SW480 (cell line): ENCODE data around the gene REC114.
"Not testable (repeated sequence)": the region's sequence is repeated elsewhere in the genome, so short reads cannot be mapped to it uniquely, and the experiment has no call there.

Experiments used
- DNase-seq: peaks from one replicate; pipeline ENCODE4 v3.0.0-alpha.2; 2016; ENCODE audit warnings: low spot score

REC114 gene, protein sequence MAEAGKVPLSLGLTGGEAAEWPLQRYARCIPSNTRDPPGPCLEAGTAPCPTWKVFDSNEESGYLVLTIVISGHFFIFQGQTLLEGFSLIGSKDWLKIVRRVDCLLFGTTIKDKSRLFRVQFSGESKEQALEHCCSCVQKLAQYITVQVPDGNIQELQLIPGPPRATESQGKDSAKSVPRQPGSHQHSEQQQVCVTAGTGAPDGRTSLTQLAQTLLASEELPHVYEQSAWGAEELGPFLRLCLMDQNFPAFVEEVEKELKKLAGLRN

DNA sequence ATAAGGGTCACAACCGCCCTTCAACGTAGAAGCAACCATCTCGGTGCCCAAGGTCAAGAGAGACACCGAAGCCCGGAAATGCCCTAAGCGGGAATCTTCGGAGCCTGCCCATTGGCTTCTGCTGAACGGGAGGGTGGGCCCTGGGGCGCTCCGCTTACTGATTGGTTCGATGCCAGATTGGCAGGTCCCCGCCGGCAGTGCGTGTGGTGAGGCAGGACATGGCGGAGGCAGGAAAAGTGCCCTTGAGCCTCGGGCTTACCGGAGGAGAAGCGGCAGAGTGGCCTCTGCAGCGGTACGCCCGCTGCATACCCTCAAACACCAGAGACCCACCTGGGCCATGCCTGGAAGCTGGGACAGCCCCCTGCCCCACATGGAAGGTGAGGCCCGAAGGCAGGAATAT lies at the start of gene REC114:
Gene REC114, plus strand, starts transcription at position 197 of the 400 bp plus-strand sequence. Its CDS starts 22 bp downstream, at position 219.
- DNase-seq: no peak

DNA sequence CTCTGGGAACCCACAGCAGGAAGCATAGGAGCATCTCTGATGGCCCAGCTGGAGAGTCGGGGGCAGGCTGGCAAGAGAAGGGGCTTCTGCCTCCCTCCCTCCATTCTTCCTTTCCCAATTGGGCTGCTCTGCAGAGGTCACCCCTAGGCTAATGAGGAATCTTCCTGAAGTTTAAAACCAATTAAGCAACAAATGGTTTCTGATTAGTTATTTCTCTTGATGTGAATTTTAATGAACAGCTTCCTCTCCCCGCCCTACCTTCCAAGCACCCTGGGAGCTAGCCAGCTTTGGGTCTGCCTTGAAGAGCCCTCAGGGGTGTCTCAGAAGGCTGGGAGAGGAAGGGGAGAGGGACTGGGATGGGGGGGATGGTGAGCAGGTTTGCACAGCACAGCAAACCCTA lies 49.6 kb upstream of the REC114 start:
- DNase-seq: no peak

DNA sequence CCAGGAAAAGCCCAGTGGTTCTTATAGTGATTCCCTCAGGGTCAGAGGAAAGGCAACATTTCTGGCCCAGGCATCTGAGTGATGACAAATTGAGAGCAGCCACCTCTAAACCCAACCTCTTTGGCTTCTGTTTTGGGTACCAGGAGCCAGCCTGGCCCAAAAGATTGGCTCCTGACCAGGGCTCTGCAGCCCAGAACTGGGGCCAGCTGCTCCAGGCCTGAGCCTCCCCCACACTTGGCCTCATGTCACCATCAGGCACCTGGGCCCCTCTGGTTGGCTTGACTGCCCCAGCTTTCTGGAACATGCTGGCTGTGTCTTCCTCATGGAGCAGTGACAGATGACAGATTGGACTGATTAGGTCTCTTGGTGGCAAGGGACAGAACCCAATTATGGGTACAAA lies 48.2 kb upstream of the REC114 start:
- DNase-seq: no peak

DNA sequence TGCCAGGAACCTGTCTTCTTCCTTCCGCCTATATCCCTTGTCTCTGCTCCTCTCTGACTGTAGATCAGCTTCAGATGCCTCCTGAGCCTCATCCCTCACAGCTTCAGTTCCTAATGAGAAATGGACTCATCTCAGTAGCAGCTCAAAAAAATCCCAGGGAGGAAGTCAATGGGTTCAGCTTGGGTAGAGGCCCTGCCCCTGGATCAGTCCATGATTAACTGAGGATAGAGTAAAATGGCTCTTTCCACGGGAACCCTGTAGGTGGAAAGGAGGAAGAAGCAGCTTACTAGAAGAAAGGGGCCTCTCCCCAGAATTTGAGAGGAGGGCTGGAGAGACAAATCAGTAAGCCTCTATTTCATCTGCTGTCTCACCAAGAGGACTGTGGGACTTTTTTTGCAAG lies 47.3 kb upstream of the REC114 start:
- no peak for DNase-seq

DNA sequence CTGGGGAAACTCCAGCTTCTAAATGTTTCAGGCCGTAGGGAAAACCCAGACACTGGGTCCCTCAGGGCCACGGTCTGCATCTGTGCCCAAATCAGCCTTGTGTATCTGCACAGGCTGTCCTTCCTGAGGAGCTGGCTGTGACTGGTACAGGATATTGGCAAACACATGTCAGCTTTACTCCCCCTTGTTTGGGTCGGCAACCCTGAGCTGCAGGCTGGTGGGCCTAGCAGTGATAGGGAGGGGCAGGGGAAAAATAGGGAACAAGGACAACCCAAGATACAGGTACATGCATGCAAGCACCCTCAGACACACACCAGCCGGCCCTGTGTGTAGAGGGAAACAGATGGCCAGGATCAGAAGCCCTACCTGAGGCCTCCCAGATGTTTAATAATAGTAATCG lies 45.5 kb upstream of the REC114 start:
- no peak for DNase-seq

DNA sequence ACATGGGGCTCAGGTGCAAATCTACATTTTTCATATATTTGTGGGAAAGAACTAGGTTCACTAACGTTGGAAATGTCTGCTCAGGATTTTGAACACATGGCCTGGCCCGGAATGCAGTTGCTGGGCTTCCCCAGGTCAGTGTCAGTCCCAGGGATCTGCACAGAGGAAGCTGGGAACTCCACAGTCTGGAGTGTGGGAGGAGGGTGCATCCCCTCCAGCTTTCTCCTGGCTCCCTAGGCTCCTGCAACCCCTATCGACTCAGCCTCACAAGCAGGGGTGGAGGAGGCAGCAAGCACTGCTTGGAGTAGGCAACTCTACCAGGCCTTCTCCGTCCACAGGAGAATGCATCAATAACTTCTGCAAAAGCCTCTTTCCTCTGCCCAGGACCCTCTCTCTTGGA lies 44.1 kb upstream of the REC114 start:
- DNase-seq: no peak

DNA sequence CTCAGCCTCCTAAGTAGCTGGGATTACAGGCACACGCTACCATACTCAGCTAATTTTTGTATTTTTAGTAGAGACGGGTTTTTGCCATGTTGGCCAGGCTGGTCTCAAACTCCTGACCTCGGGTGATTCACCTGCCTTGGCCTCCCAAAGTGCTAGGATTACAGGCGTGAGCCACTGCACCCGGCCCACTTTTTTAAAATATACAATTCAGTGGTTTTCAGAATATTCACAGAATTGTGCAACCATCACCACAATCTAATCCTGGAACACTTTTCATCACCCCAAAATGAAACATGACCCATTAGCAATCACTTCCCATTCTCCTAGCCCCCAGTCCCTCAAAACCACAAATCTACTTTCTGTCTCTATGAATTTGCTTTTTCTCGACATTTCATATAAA lies 42.7 kb upstream of the REC114 start:
- DNase-seq: not testable (repeated sequence)

DNA sequence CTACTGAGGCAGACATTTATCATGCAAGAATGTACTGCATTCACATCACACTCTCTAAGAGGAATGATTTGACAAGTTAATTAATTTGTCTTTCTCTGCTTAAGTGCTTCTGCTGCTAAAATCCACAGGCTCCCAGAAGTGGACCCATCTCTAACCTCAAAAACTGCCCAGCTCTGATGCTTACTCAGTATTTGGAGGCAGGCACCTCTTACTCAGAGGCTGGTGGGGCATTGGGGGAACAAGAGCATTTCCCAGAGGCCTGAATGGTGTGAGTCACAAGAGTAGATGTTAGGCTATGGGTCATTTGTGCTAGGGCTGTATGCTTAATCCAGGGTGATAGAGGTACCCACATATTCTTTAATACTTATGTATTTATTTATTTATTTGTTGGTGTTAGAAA lies 39.8 kb upstream of the REC114 start:
- DNase-seq: no peak

DNA sequence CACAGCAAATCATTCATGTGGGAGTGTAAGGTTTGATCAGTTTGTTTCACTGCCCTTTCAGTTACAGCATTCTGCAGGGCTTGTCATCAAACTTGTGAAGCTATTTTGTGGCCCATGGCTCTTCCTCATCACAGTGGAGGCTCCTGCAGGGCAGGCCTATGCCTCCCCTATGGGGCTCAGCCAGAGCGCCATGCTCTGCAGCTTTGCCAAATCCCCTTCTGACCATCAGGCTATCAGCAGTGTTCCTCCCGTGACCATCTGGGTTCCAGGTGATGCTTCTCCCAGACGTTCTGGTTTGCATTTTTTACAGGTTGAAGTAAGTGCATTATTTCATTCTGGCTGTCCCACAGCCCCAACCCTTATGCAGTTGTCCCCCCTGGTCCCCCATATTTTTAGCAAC lies 28.1 kb upstream of the REC114 start:
- DNase-seq: no peak

DNA sequence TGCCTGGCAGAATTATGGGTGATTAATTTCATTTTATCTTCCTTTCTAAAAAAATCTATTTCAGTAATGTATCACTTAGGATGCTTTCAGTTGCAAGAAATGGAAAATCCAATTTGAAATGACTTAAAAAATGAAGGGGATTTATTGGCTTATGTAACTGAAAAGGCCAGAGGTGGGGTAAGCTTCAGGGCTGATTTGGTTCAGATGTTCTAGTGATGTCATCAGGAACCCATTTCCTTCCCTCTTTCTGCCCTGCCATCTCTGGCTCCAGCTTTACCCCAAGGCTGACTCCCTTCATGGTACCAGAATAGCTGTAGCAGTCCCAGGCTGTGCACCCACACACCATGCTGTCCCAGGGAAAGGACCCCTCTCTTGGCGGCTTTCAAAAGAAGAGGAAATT lies 18.5 kb upstream of the REC114 start:
- no peak for DNase-seq

DNA sequence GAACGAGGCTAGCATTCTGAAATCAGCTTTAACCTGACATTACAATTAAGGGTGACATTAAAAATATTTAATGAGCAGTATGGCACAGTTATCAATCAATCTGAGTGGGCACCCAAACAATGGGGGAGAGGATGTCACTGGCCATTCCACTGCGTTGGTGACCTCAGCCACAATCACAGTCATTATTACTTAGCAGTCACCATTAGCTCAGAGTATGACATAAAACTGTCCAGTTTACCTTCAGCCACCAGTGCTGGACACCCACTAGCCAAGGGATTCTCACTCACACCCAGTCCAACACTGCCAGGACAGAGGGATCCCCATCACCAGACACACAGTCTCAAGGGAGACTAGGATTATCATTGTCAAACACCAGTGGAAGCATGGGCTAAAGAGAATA lies 17.5 kb upstream of the REC114 start:
- no peak for DNase-seq

DNA sequence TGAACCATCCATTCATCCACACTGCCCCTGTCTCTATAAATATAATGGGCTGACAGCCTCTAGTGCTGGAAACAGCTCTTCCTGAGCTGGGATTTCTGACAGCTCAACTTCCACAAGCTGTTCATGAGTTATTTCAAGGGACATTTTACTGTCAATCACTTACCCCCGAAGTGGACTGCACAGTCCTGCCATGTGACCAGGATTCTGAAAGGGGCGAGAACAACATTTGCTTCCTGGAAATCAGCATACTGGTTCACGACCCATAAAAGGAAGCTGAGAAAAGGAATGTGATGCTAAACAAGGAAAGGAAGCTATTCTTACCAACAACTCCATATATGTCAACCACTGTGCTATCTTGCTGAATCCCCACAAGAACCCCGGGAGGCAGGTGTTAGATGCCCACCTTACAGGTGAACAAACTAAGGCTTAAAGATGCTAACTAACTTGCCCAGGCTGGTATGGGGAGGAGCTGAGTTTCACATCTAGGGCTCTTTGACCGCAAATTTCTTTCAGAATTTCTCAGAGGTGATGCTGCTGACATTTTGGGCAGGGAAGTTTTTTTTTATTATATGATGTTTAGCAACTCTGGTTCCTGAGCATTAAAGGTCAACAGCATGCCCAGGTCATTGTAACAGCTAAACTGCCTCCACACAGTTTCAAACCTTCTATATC lies 16.5 kb upstream of the REC114 start:
- no peak for DNase-seq

DNA sequence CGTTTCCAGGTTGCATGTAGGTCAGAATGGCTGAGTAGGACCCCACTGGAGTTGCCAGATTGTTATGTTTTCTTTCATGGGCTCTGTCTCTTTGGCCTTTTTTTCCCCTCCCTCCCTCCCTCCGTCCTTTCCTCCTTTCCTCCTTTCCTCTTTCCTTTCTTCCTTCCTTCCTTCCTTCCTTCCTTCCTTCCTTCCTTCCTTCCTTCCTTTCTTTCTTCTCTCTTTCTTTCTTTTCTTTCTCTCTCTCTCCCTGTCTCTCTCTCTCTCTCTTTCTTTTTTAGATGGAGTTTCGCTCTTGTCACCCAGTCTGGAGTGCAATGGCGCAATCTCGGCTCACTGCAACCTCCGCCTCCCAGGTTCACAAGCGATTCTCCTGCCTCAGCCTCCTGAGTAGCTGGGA lies 11.6 kb upstream of the REC114 start:
- DNase-seq: not testable (repeated sequence)

DNA sequence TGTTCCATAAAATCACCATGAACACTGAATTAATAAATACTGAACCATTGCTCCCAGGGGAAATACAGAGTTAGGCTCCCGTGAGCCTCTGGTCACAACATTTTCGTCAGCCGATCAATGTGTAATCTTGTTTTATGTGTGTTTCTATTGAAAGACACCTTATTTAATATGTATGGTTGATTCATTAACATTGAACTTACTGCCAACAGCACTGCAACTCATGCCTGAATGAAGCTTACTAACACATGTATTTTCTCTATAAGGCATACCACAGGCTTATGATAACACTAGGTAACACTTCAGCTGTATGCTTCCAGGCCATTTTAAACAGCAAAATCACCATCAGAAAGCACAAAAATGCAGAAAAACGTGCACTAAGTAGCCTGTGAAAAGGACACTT lies 9.1 kb upstream of the REC114 start:
- DNase-seq: no peak

DNA sequence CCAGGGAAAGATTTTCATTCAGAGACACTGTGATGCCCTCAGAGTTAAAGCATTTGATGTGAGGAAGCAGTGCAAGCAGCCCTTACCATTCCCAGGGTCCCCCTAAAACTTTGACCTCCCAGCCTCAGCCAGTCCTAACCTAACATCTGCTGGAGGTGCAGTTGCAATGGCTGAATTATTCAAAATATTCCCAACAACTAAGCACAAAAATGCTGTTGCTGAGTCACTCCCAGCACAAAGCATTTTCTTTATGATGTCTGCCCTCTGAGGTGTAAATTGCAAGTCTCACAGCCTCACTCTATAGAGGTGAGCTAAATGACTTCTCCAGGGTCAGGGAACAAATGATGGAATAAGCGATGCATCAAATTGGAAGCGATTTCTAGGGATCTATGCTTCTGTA lies 6.4 kb upstream of the REC114 start:
- no peak for DNase-seq

DNA sequence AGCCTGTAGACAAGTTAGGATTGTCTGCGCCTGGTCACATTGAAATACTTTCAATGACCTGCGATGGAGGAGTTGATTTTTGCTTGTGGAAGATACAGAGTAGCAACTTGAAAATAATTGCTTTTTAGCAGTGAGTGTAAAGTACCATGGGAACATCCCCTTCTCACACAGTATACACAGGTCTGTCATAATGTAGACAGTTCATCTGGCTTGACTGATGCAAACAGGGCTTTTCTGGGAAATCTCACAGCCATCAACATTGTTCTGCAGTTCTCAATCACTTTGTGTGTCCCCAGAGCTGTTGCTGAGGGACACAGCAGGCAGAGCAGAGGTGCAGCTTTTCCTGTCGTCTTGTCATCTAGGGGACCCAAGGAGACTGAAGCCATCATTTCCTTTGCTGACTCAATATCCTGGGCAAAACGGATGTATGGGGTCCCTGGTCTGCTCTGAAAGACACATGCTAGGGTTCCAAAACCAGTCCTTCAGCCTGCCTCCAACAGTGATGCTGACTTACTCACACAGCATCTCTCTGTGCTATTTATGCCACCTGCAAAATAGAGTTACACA lies 5.3 kb upstream of the REC114 start:
- no peak for DNase-seq

DNA sequence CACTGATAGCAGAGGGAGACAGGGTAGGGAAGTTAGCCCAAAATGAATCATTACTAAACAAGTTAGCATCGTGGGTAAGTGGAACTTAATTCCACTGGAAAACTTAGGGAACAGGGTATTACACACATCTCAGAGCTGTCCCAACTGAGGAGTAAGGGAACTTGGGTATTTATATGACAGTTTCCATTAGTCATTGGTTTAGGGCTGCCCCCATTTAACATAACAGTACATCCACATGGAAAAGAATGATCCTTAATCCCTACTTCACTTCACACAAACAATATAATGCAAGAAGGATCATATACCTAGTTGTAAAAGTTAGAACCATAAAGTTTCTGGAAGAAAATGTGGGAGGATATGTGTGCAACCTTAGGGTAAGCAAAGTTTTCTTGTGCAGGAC lies 4.3 kb upstream of the REC114 start:
- no peak for DNase-seq

DNA sequence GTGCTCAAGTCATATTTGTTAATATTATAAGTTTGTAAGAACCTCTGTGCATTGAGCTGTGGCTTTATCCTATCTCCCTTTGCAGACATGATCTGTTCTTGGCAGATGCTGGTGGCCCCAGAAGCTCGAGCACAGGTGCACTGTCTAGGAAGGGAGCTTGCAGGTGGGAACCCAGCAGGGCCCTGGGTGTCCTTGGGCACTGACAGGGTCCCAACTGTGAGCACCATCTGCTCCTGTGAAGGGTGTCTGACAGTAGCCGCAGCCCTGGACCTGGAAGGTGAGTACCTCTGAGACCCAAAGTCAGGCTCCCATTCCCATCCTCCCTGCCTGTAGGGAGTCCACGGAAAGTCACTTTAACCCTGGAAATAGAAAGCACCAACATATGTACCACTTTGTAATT lies 2.4 kb upstream of the REC114 start:
- no peak for DNase-seq

DNA sequence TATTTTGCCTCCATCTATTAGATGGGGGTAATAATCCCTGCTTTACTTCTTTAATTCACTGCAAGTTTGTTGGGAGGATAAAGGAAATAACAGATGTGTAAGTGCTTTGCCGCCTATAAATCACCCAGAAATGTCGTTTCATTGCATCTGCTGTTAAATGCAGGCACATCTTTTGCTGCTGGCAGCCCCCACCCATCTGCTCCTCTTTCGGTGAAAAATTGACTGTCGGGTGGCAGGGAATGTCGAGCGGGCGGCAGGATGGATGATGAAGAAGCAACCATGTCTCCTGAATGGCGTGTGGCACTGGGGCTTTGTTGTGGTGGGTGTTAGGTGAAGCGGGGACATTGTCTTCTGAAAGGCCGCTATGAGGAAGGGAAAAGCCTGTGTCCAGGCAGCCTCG lies 543 bp upstream of the REC114 start:
- no peak for DNase-seq

DNA sequence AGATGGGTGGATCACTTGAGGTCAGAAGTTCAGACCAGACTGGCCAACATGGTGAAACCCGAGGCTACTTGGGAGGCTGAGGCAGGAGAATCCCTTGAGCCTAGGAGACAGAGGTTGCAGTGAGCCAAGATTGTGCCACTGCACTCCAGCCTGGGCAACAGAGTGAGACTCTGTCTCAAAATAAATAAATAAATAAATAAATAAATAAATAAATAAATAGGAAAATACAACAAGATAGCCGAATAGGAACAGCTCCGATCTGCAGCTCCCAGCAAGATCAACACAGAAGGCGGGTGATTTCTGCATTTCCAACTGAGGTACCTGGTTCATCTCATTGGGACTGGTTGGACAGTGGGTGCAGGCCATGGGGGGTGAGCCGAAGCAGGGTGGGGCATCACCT lies 4.5 kb downstream of the REC114 start:
- DNase-seq: not testable (repeated sequence)

DNA sequence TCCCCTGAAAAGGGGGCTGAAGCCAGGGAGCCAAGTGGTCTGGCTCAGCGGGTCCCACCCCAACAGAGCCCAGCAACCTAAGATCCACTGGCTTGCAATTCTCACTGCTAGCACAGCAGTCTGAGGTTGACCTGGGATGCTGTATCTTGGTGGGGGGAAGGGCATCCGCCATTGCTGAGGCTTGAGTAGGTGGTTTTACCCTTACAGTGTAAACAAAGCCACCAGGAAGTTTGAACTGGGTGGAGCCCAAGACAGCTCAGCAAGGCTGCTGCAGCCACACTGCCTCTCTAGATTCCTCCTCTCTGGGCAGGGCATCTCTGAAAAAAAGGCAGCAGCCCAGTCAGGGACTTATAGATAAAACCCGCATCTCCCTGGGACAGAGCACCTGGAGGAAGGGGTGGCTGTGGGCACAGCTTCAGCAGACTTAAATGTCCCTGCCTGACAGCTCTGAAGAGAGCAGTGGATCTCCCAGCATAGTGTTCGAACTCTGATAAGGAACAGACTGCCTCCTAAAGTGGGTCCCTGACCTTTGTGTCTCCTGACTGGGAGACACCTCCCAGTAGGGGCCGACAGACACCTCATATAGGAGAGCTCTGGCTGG lies 5.3 kb downstream of the REC114 start:
- DNase-seq: not testable (repeated sequence)

DNA sequence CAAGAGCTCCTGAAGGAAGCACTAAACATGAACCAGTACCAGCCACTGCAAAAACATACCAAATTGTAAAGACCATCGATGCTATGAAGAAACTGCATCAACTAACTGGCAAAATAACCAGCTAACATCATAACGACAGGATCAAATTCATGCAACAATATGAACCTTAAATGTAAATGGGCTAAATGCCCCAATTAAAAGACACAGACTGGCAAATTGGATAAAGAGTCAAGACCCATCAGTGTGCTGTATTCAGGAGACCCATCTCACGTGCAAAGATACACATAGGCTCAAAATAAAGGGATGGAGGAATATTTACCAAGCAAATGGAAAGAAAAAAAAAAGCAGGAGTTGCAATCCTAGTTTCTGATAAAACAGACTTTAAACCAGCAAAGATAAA lies 7.0 kb downstream of the REC114 start:
- not testable (repeated sequence) for DNase-seq

DNA sequence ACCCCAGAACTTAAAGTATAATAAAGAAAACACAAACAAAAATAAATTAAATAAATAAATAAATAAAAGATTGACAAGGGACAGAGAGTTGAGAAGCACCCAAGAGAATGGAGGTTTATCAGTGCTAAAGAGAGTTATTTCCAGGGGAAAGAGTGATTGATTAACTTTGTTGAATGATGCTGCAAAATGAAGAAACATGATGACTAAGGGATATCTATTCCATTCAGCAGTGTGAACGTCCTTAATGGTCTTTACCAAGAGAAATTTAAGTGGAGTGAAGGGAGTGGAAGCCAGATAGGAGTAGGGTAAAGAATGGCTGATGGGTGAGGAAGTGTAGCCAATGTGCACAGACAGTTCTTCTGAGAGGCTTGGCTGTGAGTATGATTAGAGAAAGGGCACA lies 11.1 kb downstream of the REC114 start:
- DNase-seq: no peak
